AG10803 (cell line): Measurements from ENCODE around the gene PTPRZ1.
A peak's percentile ranks its signal among the peaks of the same experiment; 100 is the strongest.

ENCODE experiments used
- DNase-seq: peaks from one replicate; pipeline ENCODE4 v3.0.0; 2010; ENCODE audit warnings: low read depth
- H3K4me3 ChIP-seq: 2 replicates; pipeline ENCODE4 v1.5.1; 2011; ENCODE audit warnings: mild to moderate bottlenecking, low read length, control low read depth
- CTCF ChIP-seq: conservative IDR thresholded peaks from 2 replicates; pipeline ENCODE4 v1.5.1; 2011; ENCODE audit warnings: mild to moderate bottlenecking, low read length, control low read depth, inconsistent platforms

PTPRZ1 gene

GRCh38 chr7:121887634-121888033, 14.7 kb downstream of the PTPRZ1 start:
- H3K4me3 ChIP-seq, result no peak overlapping the region
- TF ChIP-seq CTCF, result no peak
- DNase-seq, result no peak

GRCh38 chr7:121890833-121891232, 17.9 kb downstream of the PTPRZ1 start:
- no peak for TF ChIP-seq CTCF
- DNase-seq, result no peak
- no peak overlapping the region for H3K4me3 ChIP-seq

- no peak for TF ChIP-seq CTCF
- DNase-seq, result no peak
- H3K4me3 ChIP-seq, result no peak overlapping the region
Measured at GRCh38 chr7:121891731-121892130, 18.8 kb downstream of the PTPRZ1 start.

GRCh38 chr7:121901026-121901425, 28.1 kb downstream of the PTPRZ1 start:
- no peak for TF ChIP-seq CTCF
- no peak for DNase-seq
- H3K4me3 ChIP-seq, result no peak overlapping the region

DNA sequence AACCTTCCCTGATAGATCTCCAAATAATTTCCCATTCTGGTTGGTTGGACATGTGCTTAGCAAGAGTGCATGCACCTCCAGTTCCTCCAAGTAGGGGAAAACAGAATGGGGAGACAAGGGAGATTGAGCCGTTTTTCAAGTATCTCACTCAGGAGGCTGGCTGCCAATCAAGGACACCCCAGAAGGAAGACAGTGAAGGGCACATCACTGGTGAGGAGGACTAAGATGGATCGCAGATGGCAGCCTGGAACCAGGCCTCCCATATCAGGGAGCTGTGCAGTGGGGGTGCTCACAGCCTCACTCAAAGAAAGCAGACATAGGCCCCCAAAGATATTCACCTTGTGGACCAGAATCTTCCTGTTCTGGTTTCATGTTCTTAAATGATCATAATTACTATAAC, 31.2 kb downstream of the PTPRZ1 start:
- no peak for DNase-seq
- no peak for TF ChIP-seq CTCF
- no peak overlapping the region for H3K4me3 ChIP-seq

DNA sequence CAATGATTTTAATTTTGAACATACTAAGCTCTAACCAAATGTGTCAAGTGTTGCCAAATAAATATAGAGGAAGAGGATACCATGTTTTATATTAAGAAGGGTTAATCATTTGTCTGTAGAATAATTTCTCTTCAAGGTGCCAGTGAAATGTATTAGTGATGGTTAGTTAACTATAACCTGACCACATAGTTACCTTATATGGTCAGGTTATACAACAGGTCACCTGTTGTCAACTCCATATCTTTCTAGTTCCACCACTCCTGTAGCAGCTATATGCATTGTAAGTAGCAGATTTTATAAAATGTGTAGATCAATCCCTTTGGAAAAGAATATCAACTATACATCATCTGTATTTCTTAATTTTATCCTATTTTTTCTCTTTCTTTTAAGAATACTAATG, 35.1 kb downstream of the PTPRZ1 start:
- no peak for DNase-seq
- no peak for TF ChIP-seq CTCF
- H3K4me3 ChIP-seq, result no peak overlapping the region

DNA sequence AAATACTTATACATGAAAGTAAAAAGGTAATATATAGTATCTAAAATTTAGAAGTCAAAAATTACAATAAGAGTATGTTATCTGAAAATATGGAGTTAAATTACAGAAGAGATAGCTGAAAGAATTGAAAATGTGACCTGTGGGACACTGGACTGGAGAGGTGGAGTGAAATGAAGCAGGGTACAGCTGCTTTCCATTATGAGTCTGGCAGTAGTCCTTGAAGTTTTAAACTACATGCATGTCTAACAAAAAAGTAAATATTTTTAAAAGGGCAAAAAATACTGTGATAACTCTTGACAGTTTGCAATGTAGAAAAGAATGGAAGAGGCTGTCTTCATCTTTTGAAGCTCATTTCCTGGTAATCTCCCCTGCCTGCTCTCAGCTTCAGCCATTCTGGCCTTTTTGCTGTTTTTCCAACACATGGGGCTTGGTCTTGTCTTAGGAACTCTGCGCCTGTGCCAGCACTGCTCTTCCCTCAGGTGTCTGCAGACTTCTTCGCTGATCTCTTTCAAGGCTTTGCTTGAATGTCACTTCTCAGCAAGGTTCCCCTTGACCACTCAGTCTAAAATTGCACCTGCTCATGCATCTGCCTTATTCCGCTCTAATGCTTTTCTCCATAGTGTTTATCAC, 36.9 kb downstream of the PTPRZ1 start:
- H3K4me3 ChIP-seq, result no peak overlapping the region
- DNase-seq, result peak; percentile 1
- no peak for TF ChIP-seq CTCF
